NCI-H345 treated with DMSO at 0.1 percent for 48 hours (cell line): ENCODE data around the gene NUTM2E.
"Not testable (repeated sequence)": the region's sequence is repeated elsewhere in the genome, so short reads cannot be mapped to it uniquely, and the experiment has no call there.

Source experiments
- DNase-seq: peaks from one replicate; lab custom pipeline; 2025; ENCODE audit not compliant: unreplicated experiment; lab: John Stamatoyannopoulos, UW

The NUTM2E gene, protein sequence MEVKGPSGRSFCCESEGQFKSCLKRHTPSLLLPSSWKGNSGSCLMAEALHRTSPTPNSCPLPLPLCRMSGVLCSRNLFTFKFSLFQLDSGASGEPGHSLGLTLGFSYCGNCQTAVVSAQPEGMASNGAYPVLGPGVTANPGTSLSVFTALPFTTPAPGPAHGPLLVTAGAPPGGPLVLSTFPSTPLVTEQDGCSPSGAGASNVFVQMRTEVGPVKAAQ (N-terminal part only)

DNA sequence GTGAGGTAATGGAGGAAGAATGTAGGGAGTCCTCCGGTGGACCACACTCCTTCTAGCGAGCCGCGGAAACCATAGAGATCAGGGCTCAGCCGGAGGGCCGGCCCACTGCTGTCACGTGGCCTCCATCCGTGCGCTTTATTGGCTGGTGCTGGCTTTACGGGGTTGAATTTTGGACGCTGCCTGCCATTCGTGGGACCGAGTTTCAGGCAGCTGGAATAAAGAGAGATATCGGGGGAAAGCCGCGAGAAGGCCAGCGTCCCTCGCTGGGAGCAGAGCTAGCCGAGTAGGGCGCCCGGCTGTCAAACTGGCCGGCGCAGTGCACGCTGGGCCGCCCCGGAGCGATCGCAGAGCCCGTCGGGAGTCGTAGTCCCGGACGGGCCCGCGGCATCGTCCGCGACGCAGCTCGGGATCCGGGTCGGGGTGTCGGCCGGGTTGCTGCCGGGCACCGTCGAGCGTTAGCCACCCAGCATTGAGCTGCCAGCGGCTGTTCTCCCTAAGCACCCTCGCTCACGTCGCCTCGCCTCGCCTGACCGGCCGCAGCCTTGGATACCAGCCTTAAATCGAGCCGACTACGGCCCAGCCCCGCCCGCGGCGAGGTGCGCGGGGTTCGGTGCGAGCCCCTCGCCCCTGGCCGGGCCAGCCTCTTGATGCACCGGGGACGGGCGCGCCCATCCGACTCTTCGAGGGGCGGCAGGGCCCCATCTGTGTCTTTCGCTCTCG lies at the start of gene NUTM2E:
TSS of gene NUTM2E (plus strand) at position 244 of the 720 bp plus-strand sequence. CDS start 15,002 bp downstream, outside the sequence.
- peak; percentile 51 for DNase-seq

GRCh38 chr10:79777997-79778396 lies 48.5 kb upstream of the NUTM2E start:
- not testable (repeated sequence) for DNase-seq

DNA sequence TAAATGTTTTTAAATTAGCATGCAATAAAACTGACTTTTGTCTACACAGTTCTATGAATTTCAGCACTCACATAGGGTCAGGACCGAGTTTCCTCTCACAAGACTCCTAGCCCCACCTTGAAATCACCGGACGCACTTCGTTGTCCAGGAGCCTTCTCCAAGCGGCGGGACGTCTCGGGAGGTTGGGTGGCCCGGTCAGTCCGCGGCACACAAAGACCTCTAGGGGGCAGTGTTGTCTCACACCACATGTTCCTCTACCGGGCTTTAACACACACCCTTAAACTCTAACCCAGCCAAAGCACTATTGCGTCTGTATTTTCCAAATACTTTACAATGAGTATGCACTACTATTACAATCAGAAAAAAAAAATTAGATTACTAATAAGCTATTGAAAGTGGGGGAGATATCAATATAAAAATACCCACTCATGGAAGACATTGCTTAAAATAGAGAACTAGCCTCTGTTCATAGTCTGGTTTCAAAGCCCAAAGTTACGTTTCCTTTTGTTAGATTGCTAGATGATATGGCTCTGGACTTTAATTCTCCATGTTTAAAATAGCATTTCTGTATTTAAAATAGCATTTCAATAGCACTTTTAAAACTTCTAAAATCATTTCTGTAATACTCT lies 47.1 kb upstream of the NUTM2E start:
- DNase-seq: not testable (repeated sequence)

DNA sequence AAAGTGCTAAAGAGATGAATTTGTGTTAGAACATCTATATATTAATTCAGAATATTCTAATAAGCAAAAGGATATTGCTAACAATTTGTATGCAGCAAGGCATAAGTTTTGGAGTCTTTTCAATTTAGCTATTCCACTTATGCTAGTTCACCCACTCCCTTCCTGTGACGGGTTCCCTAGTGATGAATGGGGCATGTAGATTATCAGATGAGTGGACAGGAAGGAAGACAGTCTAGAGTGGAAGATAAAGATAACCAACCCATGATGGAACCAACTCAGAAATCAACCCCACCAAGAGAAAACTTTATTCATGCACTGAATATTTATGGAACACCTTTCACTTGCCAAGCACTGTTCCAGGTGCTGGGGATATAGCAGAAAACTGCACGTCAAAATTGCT lies 46.5 kb upstream of the NUTM2E start:
- not testable (repeated sequence) for DNase-seq

- DNase-seq: not testable (repeated sequence)
Measured at GRCh38 chr10:79781584-79781983, 45.0 kb upstream of the NUTM2E start.

- not testable (repeated sequence) for DNase-seq
Measured at GRCh38 chr10:79787455-79787952, 39.0 kb upstream of the NUTM2E start.

- DNase-seq: not testable (repeated sequence)
Measured at GRCh38 chr10:79789351-79789750, 37.2 kb upstream of the NUTM2E start.

GRCh38 chr10:79791906-79792517 lies 34.5 kb upstream of the NUTM2E start:
- DNase-seq: not testable (repeated sequence)

GRCh38 chr10:79799337-79799736 lies 27.2 kb upstream of the NUTM2E start:
- not testable (repeated sequence) for DNase-seq

- not testable (repeated sequence) for DNase-seq
Measured at GRCh38 chr10:79805857-79806256, 20.7 kb upstream of the NUTM2E start.

GRCh38 chr10:79811895-79812294 lies 14.6 kb upstream of the NUTM2E start:
- DNase-seq: not testable (repeated sequence)

DNA sequence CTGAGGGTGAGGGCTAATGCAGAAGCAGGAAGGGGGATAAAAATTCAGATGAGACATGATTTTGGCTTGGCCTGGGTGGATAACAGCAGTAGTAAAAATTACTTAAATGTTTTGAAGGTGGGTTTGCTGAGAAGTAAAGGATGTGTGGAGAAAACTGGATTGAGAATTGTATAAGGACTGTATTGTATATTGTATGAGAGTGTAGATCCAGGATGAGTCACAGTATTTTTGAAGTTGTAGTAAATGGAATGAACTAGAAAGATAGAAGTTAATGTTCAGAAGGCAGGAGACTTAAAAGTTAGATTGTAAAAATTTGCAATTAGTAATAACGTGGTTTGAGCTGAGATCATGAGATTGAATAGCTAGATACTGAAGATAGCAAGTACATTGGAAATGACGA lies 10.2 kb upstream of the NUTM2E start:
- not testable (repeated sequence) for DNase-seq

DNA sequence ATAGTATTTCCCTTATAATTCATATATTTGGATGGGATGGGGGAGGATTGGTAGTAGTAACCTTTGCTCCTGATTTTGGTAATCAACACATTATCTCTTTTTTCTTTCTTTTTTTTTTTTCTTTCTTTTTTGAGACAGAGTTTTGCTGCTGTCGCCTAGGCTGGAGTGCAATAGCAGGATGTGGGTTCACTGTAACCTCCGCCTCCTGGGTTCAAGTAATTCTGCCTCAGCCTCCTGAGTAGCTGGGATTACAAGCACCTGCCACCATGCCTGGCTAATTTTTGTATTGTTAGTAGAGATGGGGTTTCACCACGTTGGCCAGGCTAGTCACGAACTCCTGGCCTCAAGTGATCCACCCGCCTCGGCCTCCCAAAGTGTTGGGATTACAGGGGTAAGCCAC lies 3.2 kb upstream of the NUTM2E start:
- not testable (repeated sequence) for DNase-seq

- not testable (repeated sequence) for DNase-seq
Measured at GRCh38 chr10:79825587-79826011, 940 bp upstream of the NUTM2E start.

DNA sequence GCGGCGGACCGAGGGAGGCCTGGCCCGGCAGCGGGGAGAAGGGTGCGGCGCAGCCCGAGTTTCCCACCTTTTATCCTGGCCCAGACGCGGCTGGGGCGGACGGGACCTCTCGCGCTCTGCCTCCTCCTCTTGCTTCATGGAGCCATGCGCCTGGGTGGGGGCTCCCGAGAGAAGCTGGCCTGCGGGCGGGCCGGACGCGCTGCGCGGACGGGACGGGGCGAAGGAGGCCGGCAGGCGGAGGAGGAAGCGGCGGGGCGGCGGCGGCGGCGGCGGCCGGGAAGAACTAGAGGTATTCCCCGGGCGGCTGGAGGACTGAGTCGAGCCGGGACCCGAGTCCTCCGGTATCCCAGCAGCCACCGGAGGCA lies 426 bp upstream of the NUTM2E start:
- DNase-seq: not testable (repeated sequence)

DNA sequence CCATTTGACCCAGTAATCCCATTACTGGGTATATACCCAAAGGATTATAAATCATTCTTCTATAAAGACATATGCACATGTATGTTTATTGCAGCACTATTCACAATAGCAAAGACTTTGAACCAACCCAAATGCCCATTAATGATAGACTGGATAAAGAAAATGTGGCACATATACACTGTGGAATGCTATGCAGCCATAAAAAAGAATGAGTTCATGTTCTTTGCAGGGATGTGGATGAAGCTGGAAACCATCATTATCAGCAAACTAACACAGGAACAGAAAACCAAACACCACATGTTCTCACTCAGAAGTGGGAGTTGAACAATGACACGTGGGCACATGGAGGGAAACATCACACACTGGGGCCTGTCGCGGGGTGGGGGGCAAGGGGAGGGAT lies 7.3 kb downstream of the NUTM2E start:
- not testable (repeated sequence) for DNase-seq

DNA sequence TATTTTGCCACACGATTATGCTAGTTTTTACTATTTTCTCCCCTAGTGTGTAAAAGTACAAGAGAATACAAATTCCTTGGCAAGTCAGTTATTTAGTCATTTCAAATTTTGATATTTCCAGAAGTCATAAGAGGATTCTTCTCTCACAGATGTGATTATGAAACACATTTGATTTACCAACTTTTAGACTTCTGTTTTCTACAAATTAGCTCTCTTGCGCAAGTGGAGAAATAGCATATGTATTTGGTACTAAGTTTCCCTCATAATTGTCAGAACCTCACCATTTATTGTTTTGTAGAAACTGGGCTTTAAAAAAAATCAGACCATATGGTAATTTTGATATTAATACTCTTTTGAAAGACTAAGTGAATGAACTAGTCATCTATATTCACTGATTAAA lies 9.4 kb downstream of the NUTM2E start:
- not testable (repeated sequence) for DNase-seq

DNA sequence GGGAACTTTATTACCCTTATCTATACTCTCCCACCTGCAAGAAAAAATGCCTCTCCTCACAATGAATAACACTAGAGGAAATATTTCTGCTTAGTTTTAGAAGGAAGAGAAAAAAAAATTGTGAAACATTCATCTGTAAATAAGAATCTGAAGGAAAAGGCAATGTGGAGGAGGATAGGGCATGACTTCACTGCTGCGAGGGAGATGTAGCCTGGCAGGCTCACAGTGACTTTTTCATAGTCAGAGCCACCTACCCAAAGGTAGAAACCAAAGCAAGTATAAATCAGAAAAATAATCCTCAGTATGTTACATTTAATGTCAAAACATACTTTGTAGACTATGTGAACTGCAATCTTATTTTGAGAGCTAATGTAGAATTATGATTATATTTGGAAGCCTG lies 10.4 kb downstream of the NUTM2E start:
- not testable (repeated sequence) for DNase-seq

- not testable (repeated sequence) for DNase-seq
Measured at GRCh38 chr10:79838441-79838840, 11.9 kb downstream of the NUTM2E start.

DNA sequence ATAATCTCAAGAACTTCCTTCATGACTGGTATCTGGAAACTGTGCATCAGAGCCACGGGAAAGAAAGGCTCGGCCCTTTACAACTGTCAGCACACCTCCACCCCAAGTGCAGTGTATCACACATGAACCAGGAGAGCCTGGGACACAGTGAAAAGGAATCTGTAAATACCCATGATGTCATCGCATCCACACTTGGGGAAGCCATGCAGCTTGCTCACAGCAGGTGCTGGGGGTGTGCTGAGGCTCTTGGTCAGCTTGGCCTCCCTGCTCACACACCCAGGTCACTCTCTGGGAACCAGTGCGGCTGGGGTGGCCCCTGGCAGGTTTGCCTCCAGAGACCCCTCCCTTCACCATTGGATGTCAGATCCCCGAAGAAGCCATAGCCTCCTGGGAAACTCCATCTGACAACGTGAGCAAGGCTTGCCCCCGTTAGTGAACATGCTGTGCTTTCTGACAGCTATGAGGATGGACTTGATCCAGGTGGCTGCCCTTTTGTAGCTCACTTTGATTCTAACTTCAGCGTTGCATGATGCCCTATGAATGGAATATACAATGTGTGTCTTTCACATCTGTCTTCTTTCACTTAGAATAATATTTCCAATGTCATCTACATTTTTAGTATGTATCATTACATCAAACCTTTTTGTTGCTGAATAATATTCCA lies 26.8 kb downstream of the NUTM2E start:
- not testable (repeated sequence) for DNase-seq

- DNase-seq: not testable (repeated sequence)
Measured at GRCh38 chr10:79862269-79862668, 35.7 kb downstream of the NUTM2E start.
